Lower leg skin (tissue), 3 donors: ENCODE results near the gene NOTCH2.
"Not testable (repeated sequence)": the region's sequence is repeated elsewhere in the genome, so short reads cannot be mapped to it uniquely, and the experiment has no call there.

ENCODE experiments used
- CTCF ChIP-seq, 3 donors: fragments of 450-650 bp; IDR thresholded peaks; one replicate each; pipeline ENCODE4 v1.5.1; 2016; ENCODE audit warnings: antibody characterized with exemption in 3 of 3, mild to moderate bottlenecking in 3 of 3, moderate library complexity in 2 of 3
- POLR2A ChIP-seq, 2 donors: fragments of 450-650 bp; IDR thresholded peaks; one replicate each; pipeline ENCODE4 v1.6.1; 2016 to 2017; ENCODE audit warnings: antibody characterized with exemption in 2 of 2, mild to moderate bottlenecking in 1 of 2, moderate library complexity in 1 of 2

GRCh38 chr1:120109656-120110055 is 40.2 kb upstream of the NOTCH2 start:
- not testable (repeated sequence) for TF ChIP-seq CTCF, POLR2A (IDR thresholded peaks at IDR 0.05)
